Measurements from ENCODE around the gene DBNDD2.

The DBNDD2 gene

GRCh38 chr20:45407783-45408645 is at the start of gene DBNDD2:
DBNDD2 (plus strand) TSS chr20:45408289; CDS start chr20:45408468, 179 bp downstream.
- DNase-seq = no peak

DNA sequence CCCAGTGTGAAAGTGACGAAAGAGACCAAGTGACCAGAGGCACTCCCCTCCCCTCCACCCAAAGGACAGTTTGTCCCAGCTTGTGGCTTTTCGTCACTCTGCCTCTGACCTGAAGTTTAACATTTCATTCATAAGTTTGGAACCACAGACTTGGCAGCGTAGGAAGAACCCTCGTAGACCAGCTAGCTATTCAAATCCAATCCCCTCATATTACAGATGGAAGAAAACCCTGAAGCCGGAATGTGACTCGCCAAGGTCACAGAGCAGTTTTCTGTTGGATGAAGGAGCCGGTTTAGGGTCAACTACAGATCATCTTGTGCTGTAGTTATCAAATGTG is 49.1 kb upstream of the DBNDD2 start:
- no peak for DNase-seq

DNA sequence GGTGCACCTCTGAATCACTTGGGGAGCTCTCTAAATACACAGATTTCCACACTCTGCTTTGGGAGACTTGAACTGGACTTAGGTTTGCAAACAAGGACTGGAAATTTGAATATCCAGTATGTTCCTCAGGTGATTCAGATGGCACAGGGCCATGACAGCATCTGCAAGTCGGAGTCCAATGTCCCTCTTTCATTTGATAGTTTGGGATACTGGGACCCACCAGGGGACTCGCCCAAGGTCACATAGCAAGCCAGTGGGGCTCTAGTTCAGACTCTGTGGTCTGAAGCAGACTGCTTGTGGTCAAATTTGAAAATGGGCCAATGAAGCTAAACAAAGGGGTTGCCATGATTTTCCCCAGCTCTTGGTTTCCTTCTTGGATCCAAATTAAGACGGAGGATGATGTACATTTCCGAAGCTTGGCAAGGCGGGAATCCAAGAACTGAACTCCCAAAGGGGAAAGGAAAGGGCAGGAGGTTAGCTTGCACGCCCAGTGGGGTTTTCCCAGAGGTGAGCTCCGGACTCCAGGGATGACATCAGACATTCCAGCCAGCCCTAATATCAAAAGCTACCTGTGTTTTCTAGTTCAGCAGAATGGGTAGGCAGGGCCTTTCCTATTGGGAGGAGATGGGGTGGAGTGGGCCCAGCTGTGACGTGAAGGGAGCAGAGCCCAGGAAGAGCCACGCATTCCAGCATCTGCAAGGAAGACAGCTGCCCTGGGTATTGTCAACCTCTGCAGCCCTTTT is 48.5 kb upstream of the DBNDD2 start:
- DNase-seq = no peak

GRCh38 chr20:45361793-45362192 is 46.3 kb upstream of the DBNDD2 start:
- no peak for DNase-seq

DNA sequence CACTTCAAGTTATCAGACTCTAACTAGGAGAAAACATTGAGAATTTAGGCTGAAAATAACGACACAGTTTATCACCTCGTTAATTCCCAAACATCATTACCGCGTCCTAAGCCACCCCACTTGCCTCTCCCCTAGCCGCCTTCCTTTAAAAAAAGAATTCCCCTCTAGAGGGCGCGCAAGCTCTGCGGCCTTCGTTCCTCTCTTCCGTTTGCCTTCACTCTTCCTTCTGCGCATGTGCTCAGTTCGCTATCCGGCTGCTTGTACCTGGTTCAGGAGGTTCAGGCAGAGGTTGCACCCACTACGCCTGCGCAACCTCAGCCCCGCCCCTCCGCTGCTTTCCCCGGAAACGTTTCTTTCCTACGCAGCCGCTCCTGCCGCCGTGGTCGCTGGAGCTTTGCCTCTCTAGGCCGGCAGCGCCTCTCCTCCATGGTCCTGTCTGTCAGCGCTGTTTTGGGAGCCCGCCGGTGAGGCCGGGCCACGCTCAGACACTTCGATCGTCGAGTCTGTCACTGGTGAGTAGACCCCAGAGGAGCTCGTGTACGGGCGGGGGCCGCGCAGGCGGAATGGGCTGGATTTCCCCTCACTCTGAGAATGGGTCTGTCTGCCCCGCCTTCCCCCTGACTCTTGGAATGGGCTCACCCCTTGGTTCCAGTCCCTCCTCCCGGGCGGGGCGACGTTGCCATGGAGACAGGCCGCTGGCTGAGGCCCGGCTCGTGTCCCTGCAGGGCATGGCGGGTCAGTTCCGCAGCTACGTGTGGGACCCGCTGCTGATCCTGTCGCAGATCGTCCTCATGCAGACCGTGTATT is 45.1 kb upstream of the DBNDD2 start, which contains the start of gene SYS1:
Gene SYS1, plus strand, starts transcription at position 353 of the 807 bp plus-strand sequence. Its CDS starts 376 bp downstream, at position 729.
- peak; percentile 97 for DNase-seq

DNA sequence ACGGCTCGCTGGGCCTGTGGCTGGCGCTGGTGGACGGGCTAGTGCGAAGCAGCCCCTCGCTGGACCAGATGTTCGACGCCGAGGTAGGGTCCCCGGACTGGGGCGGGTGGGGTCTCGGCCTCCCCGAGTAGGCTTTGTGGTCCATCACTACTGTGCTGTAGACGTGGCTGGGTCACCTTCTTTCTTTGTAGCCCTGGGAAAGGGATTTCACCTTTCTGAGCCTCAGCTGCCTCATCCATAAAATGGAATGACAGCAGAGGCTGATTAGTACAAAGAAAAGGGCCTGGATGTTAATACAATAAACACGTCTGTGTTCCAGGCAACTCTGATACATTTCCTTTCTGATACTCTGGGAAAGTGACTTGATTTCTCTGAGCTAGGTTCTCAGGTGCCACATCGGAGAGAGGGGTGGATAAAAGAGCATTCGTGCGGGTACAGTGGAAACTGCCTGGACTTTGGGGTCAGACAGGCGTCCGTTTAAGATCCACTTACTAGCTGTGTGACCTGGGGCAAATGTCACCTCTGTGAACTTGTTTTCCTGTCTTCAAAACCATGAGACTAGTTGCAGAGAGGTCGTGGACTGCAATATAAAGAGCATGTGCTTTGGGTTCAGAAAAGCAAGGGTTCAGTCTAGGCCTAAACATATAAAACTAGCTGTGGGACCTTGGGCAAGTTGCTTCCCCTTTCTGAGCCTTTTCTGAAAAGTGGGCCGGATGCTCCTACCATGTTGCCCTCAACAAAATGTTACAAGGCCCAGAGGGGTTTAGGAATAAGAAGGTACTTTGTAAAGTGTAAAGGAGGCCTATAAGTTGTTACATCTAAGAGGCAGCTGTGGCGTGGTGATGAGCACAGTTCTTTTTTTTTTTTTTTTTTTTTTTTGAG is 44.2 kb upstream of the DBNDD2 start:
- DNase-seq = no peak

GRCh38 chr20:45365444-45365970 is 42.6 kb upstream of the DBNDD2 start:
- no peak for DNase-seq

GRCh38 chr20:45366192-45366591 is 41.9 kb upstream of the DBNDD2 start:
- DNase-seq = no peak

GRCh38 chr20:45366631-45367030 is 41.5 kb upstream of the DBNDD2 start:
- no peak for DNase-seq

GRCh38 chr20:45367126-45367525 is 41.0 kb upstream of the DBNDD2 start:
- no peak for DNase-seq

- no peak for DNase-seq
Observed at GRCh38 chr20:45368221-45368980, 39.7 kb upstream of the DBNDD2 start.

GRCh38 chr20:45370571-45371160 is 37.4 kb upstream of the DBNDD2 start:
- no peak for DNase-seq

DNA sequence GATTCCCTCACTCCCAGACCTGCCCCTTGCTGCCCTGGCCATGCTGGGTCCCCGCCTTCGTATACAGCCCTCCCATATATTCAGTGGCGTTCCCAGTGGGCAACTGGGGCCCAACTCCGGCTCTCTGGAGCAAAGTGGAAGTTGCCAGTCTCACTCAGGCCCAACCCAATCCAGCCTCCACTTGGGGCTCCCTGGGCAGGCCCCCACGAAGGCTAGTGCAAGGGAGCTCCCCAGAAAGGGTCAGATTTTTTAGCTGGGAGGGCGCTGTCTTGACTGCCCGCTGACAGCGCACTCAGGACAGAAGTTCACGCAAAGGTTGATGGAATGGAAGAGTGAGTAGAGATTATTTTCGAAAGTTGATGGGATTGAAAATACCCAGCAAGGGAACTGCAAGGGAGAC is 35.8 kb upstream of the DBNDD2 start:
- no peak for DNase-seq

GRCh38 chr20:45372646-45373352 is 35.3 kb upstream of the DBNDD2 start:
- DNase-seq = no peak

DNA sequence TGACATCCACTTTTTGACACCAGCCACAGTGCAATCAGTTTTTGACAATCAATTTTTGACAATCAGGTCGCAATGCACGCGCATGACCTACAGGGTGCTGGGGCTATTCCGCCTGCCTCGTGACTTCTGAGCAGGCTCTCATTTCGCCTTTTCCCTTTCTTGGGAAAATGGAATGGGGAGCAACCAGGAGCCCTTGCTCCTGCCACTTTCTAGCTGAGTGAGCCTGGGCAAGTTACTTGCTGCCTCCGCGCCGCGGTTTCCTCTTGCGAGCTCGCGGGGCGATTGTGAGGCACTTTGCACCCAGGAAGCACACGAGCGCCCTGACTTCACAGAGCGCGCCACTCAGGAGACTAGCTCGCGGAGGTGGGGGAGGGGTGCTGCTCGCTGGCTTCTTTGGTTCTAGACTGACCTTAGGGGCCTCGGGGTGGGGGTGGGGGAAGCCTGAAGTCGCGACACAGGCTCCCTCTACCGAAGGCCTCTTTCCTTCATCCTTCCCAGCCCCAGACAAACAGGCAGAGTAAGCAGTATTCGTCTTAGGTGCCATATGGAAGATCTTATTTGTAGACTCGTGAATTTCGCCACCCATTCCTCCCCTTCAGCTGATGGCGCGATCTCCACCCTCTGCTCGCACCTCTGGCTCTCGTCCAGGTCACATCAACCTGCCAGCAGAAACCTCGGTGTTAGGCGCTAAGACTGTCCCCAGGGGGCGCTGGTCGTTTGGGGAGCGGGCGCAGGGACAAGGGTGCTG is 34.6 kb upstream of the DBNDD2 start:
- DNase-seq = no peak

DNA sequence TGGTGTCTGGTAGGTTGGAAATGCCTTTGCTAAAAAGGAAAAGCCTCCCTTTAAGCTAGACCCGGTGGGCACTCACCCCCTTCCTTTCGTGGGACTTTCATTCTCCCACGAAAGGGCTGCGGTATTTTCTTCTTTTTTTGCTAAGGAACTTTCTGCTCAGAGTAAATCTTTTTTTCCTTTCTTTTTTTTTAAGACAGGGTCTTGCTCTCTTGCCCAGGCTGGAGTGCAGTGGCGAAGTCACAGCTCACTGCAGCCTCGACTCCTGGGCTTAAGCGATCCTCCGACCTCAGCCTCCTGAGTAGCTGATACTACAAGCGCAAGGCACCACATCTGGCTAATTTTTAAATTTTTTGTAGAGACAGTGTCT is 34.0 kb upstream of the DBNDD2 start:
- DNase-seq = no peak

GRCh38 chr20:45374966-45375365 is 33.1 kb upstream of the DBNDD2 start:
- DNase-seq = no peak

- DNase-seq = no peak
Observed at GRCh38 chr20:45377269-45377668, 30.8 kb upstream of the DBNDD2 start.

DNA sequence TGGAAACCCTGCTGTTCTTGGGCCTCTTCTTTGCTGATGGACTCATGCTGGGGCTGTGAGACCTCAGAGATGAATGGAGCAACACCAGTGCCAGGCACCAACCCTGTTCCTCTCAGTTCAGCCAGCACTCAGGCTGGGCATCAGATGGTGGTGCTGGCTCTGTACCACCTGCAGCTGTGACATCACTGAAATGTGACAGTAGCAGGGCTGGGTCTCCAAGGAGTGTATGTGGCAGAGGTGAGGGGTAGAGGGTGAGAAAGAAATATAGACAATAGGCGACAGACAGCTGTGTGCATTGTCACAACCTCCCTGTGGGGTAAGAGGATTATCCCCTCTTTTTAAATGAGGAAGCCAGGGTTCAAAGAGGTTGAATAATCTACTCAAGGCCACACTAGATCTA is 29.9 kb upstream of the DBNDD2 start, which contains the start of gene TP53TG5:
Gene TP53TG5, minus strand, starts transcription at position 135 of the 400 bp plus-strand sequence. Its CDS starts 89 bp downstream, at position 46.
- no peak for DNase-seq
